Ishikawa (cell line): ENCODE results near the gene ACSF3.

Experiments
- CREB1 ChIP-seq: IDR thresholded peaks from 2 replicates; pipeline ENCODE4 v1.6.1; 2012; ENCODE audit warnings: low read depth
- FOXM1 ChIP-seq: IDR thresholded peaks from 2 replicates; pipeline ENCODE4 v1.6.1; 2012; ENCODE audit warnings: low read depth, borderline replicate concordance
- RAD21 ChIP-seq: IDR thresholded peaks from 2 replicates; pipeline ENCODE4 v1.6.1; 2012; ENCODE audit warnings: low read depth
- TCF12 ChIP-seq: IDR thresholded peaks from 2 replicates; pipeline ENCODE4 v1.6.1; 2012; ENCODE audit warnings: low read depth
- TEAD4 ChIP-seq: IDR thresholded peaks from 2 replicates; pipeline ENCODE4 v1.6.1; 2012
- TF ChIP-seq, protein P1 (sequence below): IDR thresholded peaks from 2 replicates; pipeline ENCODE4 v1.6.1; 2012
- TF ChIP-seq, protein P2 (sequence below): IDR thresholded peaks from 2 replicates; pipeline ENCODE4 v1.6.1; 2012

DNA sequence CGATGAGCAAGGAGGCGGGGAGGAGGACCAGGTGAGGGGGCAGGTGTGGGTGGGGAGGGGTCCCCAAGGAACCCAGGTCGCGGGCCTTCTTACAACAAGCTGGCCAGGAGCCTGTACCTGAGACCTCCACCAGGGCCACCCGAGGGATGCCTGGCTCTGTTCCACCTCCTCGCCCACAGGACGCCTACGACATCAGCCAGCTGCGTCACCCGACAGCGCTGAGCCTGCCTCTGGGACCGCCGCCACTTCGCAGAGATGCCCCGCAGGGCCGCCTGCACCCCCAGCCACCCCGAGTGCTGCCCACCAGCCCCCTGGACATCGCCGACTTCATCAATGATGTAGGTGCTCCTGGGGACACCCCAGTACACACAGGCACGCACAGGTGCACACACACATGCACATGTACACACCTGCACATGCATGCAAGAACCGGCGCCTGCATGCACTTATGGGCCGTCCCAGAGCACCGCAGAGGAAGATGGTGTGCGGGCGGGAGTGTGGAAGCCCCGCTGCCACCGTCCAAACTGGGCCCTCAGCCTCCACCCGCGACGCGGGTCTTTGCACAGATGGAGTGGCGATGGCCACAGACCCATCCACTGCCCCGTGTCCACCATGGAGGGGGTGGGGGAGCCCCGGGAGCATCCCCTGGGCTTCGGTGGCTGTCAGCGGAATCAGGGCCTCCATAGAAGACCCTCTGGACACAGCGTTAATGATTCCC, 100.1 kb downstream of the ACSF3 start:
- no peak for TF ChIP-seq RAD21
- no peak for TF ChIP-seq TEAD4
- no peak for TF ChIP-seq FOXM1
- TF ChIP-seq, protein P1, sequence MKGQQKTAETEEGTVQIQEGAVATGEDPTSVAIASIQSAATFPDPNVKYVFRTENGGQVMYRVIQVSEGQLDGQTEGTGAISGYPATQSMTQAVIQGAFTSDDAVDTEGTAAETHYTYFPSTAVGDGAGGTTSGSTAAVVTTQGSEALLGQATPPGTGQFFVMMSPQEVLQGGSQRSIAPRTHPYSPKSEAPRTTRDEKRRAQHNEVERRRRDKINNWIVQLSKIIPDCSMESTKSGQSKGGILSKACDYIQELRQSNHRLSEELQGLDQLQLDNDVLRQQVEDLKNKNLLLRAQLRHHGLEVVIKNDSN: no peak
- TF ChIP-seq CREB1: no peak
- no peak for TF ChIP-seq TCF12
- TF ChIP-seq, protein P2, sequence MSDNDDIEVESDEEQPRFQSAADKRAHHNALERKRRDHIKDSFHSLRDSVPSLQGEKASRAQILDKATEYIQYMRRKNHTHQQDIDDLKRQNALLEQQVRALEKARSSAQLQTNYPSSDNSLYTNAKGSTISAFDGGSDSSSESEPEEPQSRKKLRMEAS: no peak
